ENCODE data around the gene CTNND1. TPM values are rescaled to one million over a fixed set of nuclear protein-coding genes. Genes with fewer than 3 reads are reported as not detected.

CTNND1 gene
- total RNA-seq, 1 donor from 2014 or later = 179 TPM

GRCh38 chr11:57762235-57762861, 746 bp downstream of the CTNND1 start:
- no peaks in the 10 kb centered on the region for H3K36me3 ChIP-seq
- intact Hi-C loops (cut with DNase I) = no loop called here
- no peak for TF ChIP-seq POLR2AphosphoS5 (IDR thresholded peaks at IDR 0.05; ENCODE audit: insufficient read depth in 1 of 2, low read depth in 1 of 2)
- TF ChIP-seq POLR2A (IDR thresholded peaks at IDR 0.05) = no peak
- TF ChIP-seq CTCF (IDR thresholded peaks at IDR 0.05) = no peak
- no peak for DNase-seq (ENCODE audit: extremely low spot score in 2 of 2)
- H3K27ac ChIP-seq = peak overlapping the region; percentile 91
- H3K27me3 ChIP-seq = no peaks in the 10 kb centered on the region
- H3K4me1 ChIP-seq = peaks cover 39% of the 10 kb centered on the region
- H3K9me3 ChIP-seq = no peaks in the 10 kb centered on the region
- peak overlapping the region; percentile 54 to 56 for H3K4me3 ChIP-seq

GRCh38 chr11:57763568-57763967, 2.0 kb downstream of the CTNND1 start:
- no peak for TF ChIP-seq POLR2A (IDR thresholded peaks at IDR 0.05)
- peak in 1 of 2 donors; percentile 72 for TF ChIP-seq POLR2AphosphoS5 (IDR thresholded peaks at IDR 0.05; ENCODE audit: insufficient read depth in 1 of 2, low read depth in 1 of 2)
- TF ChIP-seq CTCF (IDR thresholded peaks at IDR 0.05) = peak in 1 of 3 experiments; percentile 21

DNA sequence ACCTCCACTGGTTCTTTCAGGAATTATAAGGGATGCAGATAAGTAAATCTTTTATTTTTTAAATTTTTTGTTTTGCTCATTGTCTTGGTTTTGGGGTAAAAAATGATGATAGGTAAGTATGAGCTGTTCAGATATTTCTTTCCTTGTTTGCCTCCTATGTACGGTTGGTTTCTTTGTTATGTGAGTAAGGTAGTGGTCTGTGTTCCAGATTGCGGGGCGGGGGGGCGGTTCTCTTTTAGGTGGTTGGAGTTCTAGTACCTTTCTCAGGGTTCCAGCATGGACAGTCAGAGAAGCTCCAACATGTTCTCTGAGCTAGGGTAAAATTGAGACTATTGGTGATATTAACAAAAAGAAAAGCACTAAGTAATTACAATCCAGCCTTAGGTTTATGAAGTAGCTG, 2.4 kb downstream of the CTNND1 start:
- intact Hi-C loops (cut with DNase I) = no loop called here
- Histone ChIP-seq H3K4me3 (peak overlapping the region; percentile 54 to 56), H3K9me3 (no peaks in the 10 kb centered on the region), H3K27ac (peak overlapping the region; percentile 91), H3K27me3 (no peaks in the 10 kb centered on the region), H3K4me1 (peaks cover 51% of the 10 kb centered on the region), H3K36me3 (no peaks in the 10 kb centered on the region)
- DNase-seq (ENCODE audit: extremely low spot score in 2 of 2) = no peak
- TF ChIP-seq POLR2AphosphoS5 (IDR thresholded peaks at IDR 0.05; ENCODE audit: insufficient read depth in 1 of 2, low read depth in 1 of 2) (no peak), CTCF (IDR thresholded peaks at IDR 0.05) (no peak), POLR2A (IDR thresholded peaks at IDR 0.05) (no peak)

More at GRCh38 chr11:57763568-57763967, 2.0 kb downstream of the CTNND1 start:
- no peaks in the 10 kb centered on the region for H3K36me3 ChIP-seq
- DNase-seq (ENCODE audit: extremely low spot score in 2 of 2) = no peak
- intact Hi-C loops (cut with DNase I) = no loop called here
- peak overlapping the region; percentile 54 to 56 for H3K4me3 ChIP-seq
- H3K9me3 ChIP-seq = no peaks in the 10 kb centered on the region
- H3K4me1 ChIP-seq = peaks cover 47% of the 10 kb centered on the region
- H3K27ac ChIP-seq = peak overlapping the region; percentile 91
- no peaks in the 10 kb centered on the region for H3K27me3 ChIP-seq

- no peaks in the 10 kb centered on the region for H3K27me3 ChIP-seq
- H3K4me3 ChIP-seq = peak overlapping the region; percentile 54 to 56
- H3K27ac ChIP-seq = peak overlapping the region; percentile 91
- no peaks in the 10 kb centered on the region for H3K9me3 ChIP-seq
- H3K36me3 ChIP-seq = no peaks in the 10 kb centered on the region
- intact Hi-C loops (cut with DNase I) = no loop called here
- no peak for DNase-seq (ENCODE audit: extremely low spot score in 2 of 2)
- TF ChIP-seq POLR2AphosphoS5 (IDR thresholded peaks at IDR 0.05; ENCODE audit: insufficient read depth in 1 of 2, low read depth in 1 of 2) (no peak), CTCF (IDR thresholded peaks at IDR 0.05) (no peak), POLR2A (IDR thresholded peaks at IDR 0.05) (no peak)
- H3K4me1 ChIP-seq = peaks cover 57% of the 10 kb centered on the region
Observed at GRCh38 chr11:57764566-57764965, 3.0 kb downstream of the CTNND1 start.

DNA sequence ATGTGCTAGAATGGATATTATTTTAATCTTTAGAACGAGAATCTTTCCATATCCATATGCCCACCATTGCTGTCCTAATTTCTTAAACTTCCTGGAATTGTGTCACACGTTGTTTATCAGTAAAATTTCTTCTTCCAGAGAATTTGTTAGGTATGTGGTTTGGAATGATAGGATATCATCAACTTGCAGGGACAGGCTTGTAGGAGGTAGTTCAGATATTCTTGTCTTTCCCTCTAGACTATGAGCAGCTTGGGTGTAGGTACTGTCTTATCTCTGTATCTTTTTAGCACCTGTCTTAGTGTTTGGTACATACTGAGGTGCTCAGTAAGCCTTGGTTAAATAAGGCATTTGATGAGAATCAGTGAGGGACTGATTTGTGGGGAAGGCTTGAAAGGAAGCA, 3.4 kb downstream of the CTNND1 start:
- no peaks in the 10 kb centered on the region for H3K9me3 ChIP-seq
- DNase-seq (ENCODE audit: extremely low spot score in 2 of 2) = no peak
- H3K36me3 ChIP-seq = no peaks in the 10 kb centered on the region
- H3K27ac ChIP-seq = peak overlapping the region; percentile 91
- H3K4me3 ChIP-seq = peak overlapping the region; percentile 54 to 56
- intact Hi-C loops (cut with DNase I) = no loop called here
- H3K4me1 ChIP-seq = peaks cover 61% of the 10 kb centered on the region
- no peaks in the 10 kb centered on the region for H3K27me3 ChIP-seq
- TF ChIP-seq POLR2A (IDR thresholded peaks at IDR 0.05) = no peak
- TF ChIP-seq CTCF (IDR thresholded peaks at IDR 0.05) = no peak
- TF ChIP-seq POLR2AphosphoS5 (IDR thresholded peaks at IDR 0.05; ENCODE audit: insufficient read depth in 1 of 2, low read depth in 1 of 2) = no peak
